HG03469 (cell line): Measurements from ENCODE around the gene PRPF40A.
"Not testable (repeated sequence)": the region's sequence is repeated elsewhere in the genome, so short reads cannot be mapped to it uniquely, and the experiment has no call there.

Experiments used
- ATAC-seq: cut with Tn5 transposase; IDR thresholded peaks from one replicate; pipeline ENCODE4 v1.9.1; 2021; ENCODE audit warnings: mild to moderate bottlenecking, moderate library complexity, moderate number of reproducible peaks; ENCODE audit not compliant: unreplicated experiment

The PRPF40A gene

DNA sequence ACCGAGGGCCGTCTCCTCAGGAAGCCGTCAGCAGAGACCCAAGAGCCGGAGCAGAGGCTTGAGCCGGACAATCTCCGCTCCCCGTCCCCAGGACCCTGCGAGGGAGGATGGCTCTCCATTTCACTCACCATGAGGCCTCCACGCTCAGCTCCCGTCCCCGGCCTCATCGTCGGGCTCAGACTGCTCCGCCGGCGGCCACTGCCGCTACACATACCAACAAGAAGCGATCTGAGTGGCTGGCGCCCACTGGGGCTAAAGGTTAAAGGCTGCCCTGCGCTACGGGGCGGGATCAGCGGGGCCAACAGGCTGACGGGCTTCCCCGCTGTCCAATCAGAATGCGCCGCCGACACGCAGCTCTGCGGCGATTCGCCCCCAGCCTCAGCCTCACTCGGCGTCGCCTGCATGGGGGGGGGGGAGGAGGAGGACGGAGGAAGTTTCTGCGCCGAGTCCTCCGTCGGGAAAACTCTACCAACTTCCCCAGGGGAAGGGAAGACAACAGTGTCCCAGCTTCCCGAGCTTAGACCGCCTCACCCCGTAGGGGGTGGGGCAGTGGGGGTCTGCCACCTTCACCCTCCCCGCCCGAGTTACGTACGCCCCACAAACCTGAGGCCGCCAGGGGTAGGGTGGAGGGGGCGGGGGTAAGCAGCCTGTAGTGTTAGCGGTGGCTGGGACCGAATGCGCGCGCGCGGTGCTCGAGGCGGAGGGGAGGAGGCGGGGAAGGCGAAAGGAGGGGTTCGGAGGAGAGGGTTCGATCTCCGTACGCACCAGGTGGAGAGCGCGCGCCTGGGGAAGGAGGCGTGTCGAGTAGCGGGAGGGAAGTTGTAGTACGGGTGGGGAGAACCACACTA lies at the start of gene PRPF40A:
TSS of gene PRPF40A (minus strand) at position 234 of the 848 bp plus-strand sequence. CDS start at position 212, 22 bp downstream.
- ATAC-seq, result peak; percentile 72

DNA sequence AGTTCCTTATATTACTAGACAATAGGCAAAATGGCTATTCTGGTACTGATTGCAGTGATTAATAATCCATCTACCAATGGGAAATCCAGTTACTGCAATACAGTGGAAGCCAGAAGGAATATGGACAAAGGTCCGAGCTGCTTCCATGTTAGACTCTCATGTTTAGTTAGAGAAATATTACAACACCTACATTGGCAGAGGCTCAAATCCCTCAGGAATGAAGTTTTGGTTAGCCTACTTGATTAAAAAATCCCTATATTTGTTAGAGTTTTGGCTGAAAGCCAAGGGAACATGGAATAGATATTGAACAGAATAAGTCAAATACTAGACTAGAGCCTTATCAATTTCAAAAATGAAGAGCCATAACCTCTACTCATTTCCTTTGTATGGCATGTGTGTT lies 49.7 kb upstream of the PRPF40A start:
- ATAC-seq, result no peak

DNA sequence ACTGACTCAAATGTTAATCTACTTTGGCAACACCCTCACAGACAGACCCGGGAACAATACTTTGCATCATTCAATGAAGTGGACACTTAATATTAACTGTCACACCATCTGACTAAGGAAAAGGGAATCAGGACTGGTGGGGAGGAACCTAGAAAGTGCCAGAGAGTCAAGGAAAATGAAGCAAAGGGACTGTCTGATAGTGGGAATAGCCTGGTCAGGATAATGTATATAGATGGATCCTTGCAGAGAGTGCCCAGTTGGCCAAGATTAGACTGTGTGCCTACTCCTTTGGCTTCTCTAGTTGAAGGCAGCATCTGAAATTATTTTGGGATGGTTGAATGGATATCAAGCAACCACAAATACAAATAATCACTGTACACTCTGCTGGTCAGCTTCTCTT lies 46.4 kb upstream of the PRPF40A start:
- no peak for ATAC-seq

- ATAC-seq, result not testable (repeated sequence)
These were observed 45.9 kb upstream of the PRPF40A start for GRCh38 chr2:152763208-152763607.

- ATAC-seq, result no peak
These were observed 44.9 kb upstream of the PRPF40A start for GRCh38 chr2:152762202-152762601.

GRCh38 chr2:152761214-152761613 lies 44.0 kb upstream of the PRPF40A start:
- no peak for ATAC-seq

- ATAC-seq, result no peak
These were observed 42.2 kb upstream of the PRPF40A start for GRCh38 chr2:152759290-152760072.

GRCh38 chr2:152755029-152755428 lies 37.8 kb upstream of the PRPF40A start:
- no peak for ATAC-seq

GRCh38 chr2:152747751-152748150 lies 30.5 kb upstream of the PRPF40A start:
- not testable (repeated sequence) for ATAC-seq

DNA sequence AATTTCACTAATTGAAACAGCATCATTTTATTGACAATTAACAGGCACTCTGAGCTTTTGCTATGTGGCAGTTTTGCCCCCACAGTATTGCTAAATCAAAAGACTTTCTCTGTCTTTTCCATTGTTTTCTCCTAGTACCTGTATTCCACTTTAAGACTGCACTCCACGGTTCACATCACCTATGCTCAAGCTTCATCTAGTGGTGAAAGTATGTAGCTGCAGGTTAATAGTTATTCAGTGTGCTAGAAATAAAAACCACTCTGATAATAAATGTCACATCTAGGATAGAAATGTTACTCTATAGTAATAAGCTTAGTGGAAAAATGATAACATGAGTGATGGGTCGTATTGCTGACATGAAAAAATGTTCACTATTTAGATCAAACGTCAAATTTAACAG lies 25.7 kb upstream of the PRPF40A start:
- peak; percentile 71 for ATAC-seq

DNA sequence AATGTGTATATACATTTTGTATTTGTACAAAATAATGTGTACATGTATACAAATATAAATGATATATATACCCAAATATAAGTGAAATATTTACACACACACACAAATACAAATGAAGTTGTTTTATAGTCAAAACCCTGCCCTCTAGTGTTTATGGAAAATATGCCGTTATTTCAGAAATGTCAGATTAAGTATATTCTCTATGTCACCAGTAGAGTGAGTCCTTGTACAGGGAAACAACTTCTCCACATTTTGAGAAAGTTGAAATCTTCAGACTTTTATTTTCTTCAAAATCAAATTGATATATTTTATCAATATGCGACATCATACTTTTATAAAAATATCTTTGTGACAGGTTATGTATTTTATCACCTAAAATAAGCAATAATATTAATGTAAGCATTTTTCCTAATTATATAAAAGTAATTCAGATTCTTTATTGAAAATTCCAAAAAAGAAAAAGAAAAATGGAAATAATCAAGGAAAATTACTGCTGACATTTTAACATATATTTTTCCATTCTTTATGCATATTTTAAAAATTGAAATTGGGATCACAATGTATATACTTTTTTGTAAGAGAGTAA lies 23.6 kb upstream of the PRPF40A start:
- ATAC-seq, result peak; percentile 66

DNA sequence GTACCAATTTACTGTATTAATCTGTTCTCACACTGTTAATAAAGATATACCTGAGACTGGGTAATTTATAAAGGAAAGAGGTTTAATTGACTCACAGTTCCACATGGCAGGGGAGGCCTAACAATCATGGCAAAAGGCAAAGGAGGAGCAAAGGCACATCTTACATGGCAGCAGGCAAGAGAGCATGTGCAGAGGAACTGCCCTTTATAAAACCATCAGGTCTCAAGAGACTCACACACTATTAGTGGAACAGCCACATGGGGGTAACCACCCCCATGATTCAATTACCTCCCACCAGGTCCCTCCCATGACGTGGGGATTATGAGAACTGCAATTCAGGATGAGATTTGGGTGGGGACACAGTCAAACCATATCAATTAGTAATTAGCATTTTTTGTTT lies 22.4 kb upstream of the PRPF40A start:
- ATAC-seq, result not testable (repeated sequence)

DNA sequence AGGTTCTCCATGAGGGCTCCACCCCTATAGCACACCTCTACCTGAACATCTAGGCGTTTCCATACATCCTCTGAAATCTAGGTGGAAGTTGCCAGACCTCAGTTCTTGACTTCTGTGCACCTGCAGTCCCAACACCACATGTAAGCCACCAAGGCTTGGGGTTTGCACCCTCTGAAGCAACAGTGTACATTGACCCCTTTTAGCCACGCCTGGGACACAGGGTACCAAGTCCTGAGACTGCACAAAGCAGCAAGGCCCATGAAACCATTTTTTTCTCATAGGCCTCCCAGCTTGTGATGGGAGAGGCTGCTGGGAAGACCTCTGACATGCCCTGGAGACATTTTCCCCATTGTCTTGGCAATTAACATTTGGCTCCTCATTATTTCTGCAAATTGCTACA lies 21.2 kb upstream of the PRPF40A start:
- ATAC-seq, result no peak

GRCh38 chr2:152737509-152737908 lies 20.2 kb upstream of the PRPF40A start:
- ATAC-seq, result not testable (repeated sequence)

DNA sequence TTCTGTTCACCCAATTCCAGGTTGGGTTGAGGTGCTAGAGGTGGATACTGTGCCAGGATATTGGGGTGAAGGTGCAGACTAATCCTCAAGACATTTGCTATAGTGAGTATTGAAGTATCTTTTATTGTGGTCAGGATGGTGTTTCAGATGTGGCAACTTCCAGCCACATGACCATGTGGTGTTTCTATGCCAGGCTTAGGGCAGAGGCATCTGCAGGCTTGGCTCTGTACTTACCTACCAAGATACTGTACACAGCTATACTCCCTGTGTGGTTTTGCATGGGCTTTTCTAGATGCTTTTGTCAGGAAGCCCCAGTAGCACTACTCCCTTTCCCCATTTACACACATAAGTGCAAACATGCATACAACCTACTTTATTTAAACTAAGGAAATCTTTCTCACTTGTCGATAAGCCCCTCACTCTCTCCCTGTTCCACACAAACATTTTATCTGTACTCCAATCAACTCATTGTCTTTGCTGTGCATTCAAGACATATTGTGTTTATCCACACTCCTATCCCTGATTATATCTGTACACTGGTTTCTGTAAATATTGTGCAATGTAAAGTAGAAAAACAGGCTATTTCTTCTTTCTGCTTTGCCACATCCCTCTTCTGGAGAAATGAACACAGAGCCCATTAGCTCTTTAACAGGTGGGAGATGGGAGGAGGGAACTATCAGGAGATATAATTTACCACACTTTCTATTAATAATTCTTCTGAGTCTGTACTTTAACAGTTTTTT lies 13.5 kb upstream of the PRPF40A start:
- ATAC-seq, result peak; percentile 71

GRCh38 chr2:152729844-152730243 lies 12.6 kb upstream of the PRPF40A start:
- ATAC-seq, result no peak

DNA sequence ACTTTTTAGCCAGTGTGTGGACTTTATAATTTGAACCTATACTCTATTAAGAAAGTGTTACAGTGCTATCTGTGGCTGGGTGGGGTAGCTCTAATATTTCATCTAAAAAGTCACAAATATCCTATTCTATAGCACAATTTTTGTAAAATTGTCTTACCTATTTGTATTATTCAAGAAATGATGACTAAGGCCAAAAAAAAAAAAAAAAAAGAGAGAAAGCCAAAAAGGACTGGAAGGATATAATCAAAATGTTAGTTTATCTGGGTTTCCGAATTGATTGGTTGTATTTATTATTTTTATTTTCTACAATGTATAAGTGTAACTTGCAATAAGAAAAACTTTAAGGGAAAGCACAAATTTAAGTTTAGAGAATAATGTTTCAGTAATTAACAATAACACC lies 6.7 kb upstream of the PRPF40A start:
- no peak for ATAC-seq

DNA sequence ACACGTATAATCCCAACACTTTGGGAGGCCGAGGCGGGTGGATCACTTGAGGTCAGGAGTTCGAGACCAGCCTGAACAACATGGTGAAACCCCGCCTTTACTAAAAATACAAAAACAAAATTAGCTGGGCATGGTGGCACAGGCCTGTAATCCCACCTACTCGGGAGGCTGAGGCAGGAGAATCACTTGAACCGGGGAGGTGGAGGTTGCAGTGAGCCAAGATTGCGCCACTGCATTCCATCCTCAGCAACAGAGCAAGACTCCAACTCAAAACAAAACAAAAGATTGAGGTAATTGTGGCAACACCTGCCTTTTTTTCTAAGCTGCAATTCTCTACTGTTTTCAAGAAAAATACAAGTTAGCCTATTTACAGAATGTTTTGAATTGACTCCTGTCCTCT lies 5.4 kb upstream of the PRPF40A start:
- not testable (repeated sequence) for ATAC-seq

GRCh38 chr2:152720794-152721193 lies 3.5 kb upstream of the PRPF40A start:
- ATAC-seq, result no peak

- ATAC-seq, result peak; percentile 15
These were observed 1.8 kb upstream of the PRPF40A start for GRCh38 chr2:152718909-152719645.
